Fibroblast of lung (primary cell): Measurements from ENCODE around the gene SPINDOC. TPM values are rescaled to one million over a fixed set of nuclear protein-coding genes. Genes with fewer than 3 reads are reported as not detected.
A peak's percentile ranks its signal among the peaks of the same experiment; 100 is the strongest.
"Not testable (repeated sequence)": the region's sequence is repeated elsewhere in the genome, so short reads cannot be mapped to it uniquely, and the experiment has no call there.

ENCODE experiments used
- DNase-seq, 2 donors: peaks; one replicate each; pipeline versions ENCODE4 v3.0.0 to v3.0.0-alpha.2; 2010; ENCODE audit warnings: low read depth in 2 of 2
- H2AFZ ChIP-seq: 2 replicates; pipeline ENCODE4 v1.5.1; 2012; ENCODE audit warnings: low read length, control low read depth, inconsistent platforms
- H3K27ac ChIP-seq: 2 replicates; pipeline ENCODE4 v1.5.1; 2011; ENCODE audit warnings: low read length, control low read depth; ENCODE audit not compliant: insufficient read depth
- H3K27me3 ChIP-seq: 2 replicates; pipeline ENCODE4 v1.5.1; 2011; ENCODE audit warnings: mild to moderate bottlenecking, low read length; ENCODE audit not compliant: control insufficient read depth, insufficient read depth
- H3K36me3 ChIP-seq: 2 replicates; pipeline ENCODE4 v1.5.1; 2011; ENCODE audit warnings: low read length; ENCODE audit not compliant: control insufficient read depth, insufficient read depth
- H3K4me1 ChIP-seq: 2 replicates; pipeline ENCODE4 v1.5.1; 2011; ENCODE audit warnings: low read length; ENCODE audit not compliant: control insufficient read depth, insufficient read depth; ENCODE audit errors: extremely low read depth
- H3K4me2 ChIP-seq: 2 replicates; pipeline ENCODE4 v1.5.1; 2011; ENCODE audit warnings: low read length, control low read depth; ENCODE audit not compliant: insufficient read depth; ENCODE audit errors: extremely low read depth
- H3K4me3 ChIP-seq, 4 experiments: fragments of 200-600 bp in 1 of 4; sonication (generic) in 1 of 4; replicated peaks in 1 of 4; 2 replicates each; pipeline ENCODE4 v1.5.1; 2011 to 2016; ENCODE audit warnings: low read length in 4 of 4, low read depth in 3 of 4, mild to moderate bottlenecking in 3 of 4, control low read depth in 2 of 4, inconsistent platforms in 1 of 4, mixed read lengths in 1 of 4; ENCODE audit not compliant: insufficient read depth in 1 of 4; ENCODE audit errors: control extremely low read depth in 1 of 4
- H3K79me2 ChIP-seq: 2 replicates; pipeline ENCODE4 v1.5.1; 2012; ENCODE audit warnings: mild to moderate bottlenecking, low read length, inconsistent platforms; ENCODE audit not compliant: control insufficient read depth, insufficient read depth
- H3K9ac ChIP-seq: 2 replicates; pipeline ENCODE4 v1.5.1; 2011; ENCODE audit warnings: mild to moderate bottlenecking, low read length, control low read depth; ENCODE audit not compliant: insufficient read depth
- H3K9me3 ChIP-seq: 2 replicates; pipeline ENCODE4 v1.5.1; 2012; ENCODE audit warnings: low read depth, low read length; ENCODE audit not compliant: control insufficient read depth, insufficient read depth
- H4K20me1 ChIP-seq: 2 replicates; pipeline ENCODE4 v1.5.1; 2011; ENCODE audit warnings: low read length; ENCODE audit not compliant: control insufficient read depth, insufficient read depth; ENCODE audit errors: extremely low read depth
- CTCF ChIP-seq, 2 donors: IDR thresholded peaks in 1 of 2; conservative IDR thresholded peaks in 1 of 2; 1 replicate in 1 of 2; 2 replicates in 1 of 2; pipeline ENCODE4 v1.5.1; 2011 to 2012; ENCODE audit warnings: low read length in 2 of 2, control low read depth in 1 of 2, inconsistent platforms in 1 of 2, low read depth in 1 of 2, mild to moderate bottlenecking in 1 of 2
- EZH2 ChIP-seq: IDR thresholded peaks from 2 replicates; pipeline ENCODE4 v1.5.1; 2012; ENCODE audit warnings: low read length, control low read depth, mild to moderate bottlenecking; ENCODE audit errors: missing control alignments
- polyA plus RNA-seq, 2 donors: library from polyadenylated mRNA; depleted of rRNA in 1 of 2; stranded (reverse) in 1 of 2; unstranded in 1 of 2; fragments of >200 nt; gene quantifications; 2 replicates each; pipeline ENCODE4 v1.2.1, GENCODE V29; 2011 to 2012; ENCODE audit warnings: missing spikeins in 1 of 2
- total RNA-seq: library from RNA; depleted of rRNA; stranded (reverse); fragments of >200 nt; gene quantifications from 2 replicates; pipeline ENCODE4 v1.2.1, GENCODE V29; 2014

The SPINDOC gene
- total and polyA plus RNA-seq, 2 donors (not counting 1 experiment from before 2014, with no cell fraction given), result 10.7 to 10.9 TPM

GRCh38 chr11:63802637-63803414 lies 10.4 kb upstream of the SPINDOC start:
- peak; percentile 30 to 61 for DNase-seq
- no peaks in the 10 kb centered on the region for H3K9me3 ChIP-seq
- no peak overlapping the region for H3K4me2 ChIP-seq
- no peak overlapping the region for H3K4me3 ChIP-seq
- H2AFZ ChIP-seq, result no peak overlapping the region
- H3K4me1 ChIP-seq, result peaks cover 4% of the 10 kb centered on the region
- no peak overlapping the region for H3K9ac ChIP-seq
- H3K27me3 ChIP-seq, result no peaks in the 10 kb centered on the region
- no peaks in the 10 kb centered on the region for H3K79me2 ChIP-seq
- no peaks in the 10 kb centered on the region for H3K36me3 ChIP-seq
- no peak for TF ChIP-seq EZH2
- no peak for TF ChIP-seq CTCF (conservative IDR thresholded peaks at IDR 0.05 in 1 of 2, IDR thresholded peaks at IDR 0.05 in 1 of 2; ENCODE audit: low read depth in 1 of 2, low read length in 2 of 2)
- no peak overlapping the region for H3K27ac ChIP-seq
- H4K20me1 ChIP-seq, result no peaks in the 10 kb centered on the region

GRCh38 chr11:63804259-63804658 lies 9.0 kb upstream of the SPINDOC start:
- H3K27me3 ChIP-seq, result no peaks in the 10 kb centered on the region
- no peak overlapping the region for H3K27ac ChIP-seq
- H4K20me1 ChIP-seq, result no peaks in the 10 kb centered on the region
- no peak overlapping the region for H2AFZ ChIP-seq
- TF ChIP-seq CTCF (conservative IDR thresholded peaks at IDR 0.05 in 1 of 2, IDR thresholded peaks at IDR 0.05 in 1 of 2; ENCODE audit: low read depth in 1 of 2, low read length in 2 of 2), result no peak
- no peak for TF ChIP-seq EZH2
- no peak for DNase-seq
- no peaks in the 10 kb centered on the region for H3K79me2 ChIP-seq
- no peaks in the 10 kb centered on the region for H3K36me3 ChIP-seq
- H3K4me1 ChIP-seq, result peaks cover 4% of the 10 kb centered on the region
- no peak overlapping the region for H3K9ac ChIP-seq
- H3K4me3 ChIP-seq, result no peak overlapping the region
- H3K4me2 ChIP-seq, result no peak overlapping the region
- no peaks in the 10 kb centered on the region for H3K9me3 ChIP-seq

- H3K9ac ChIP-seq, result no peak overlapping the region
- H3K36me3 ChIP-seq, result no peaks in the 10 kb centered on the region
- no peaks in the 10 kb centered on the region for H3K27me3 ChIP-seq
- no peak overlapping the region for H3K4me2 ChIP-seq
- H3K4me3 ChIP-seq, result no peak overlapping the region
- no peaks in the 10 kb centered on the region for H3K79me2 ChIP-seq
- no peaks in the 10 kb centered on the region for H4K20me1 ChIP-seq
- peaks cover 4% of the 10 kb centered on the region for H3K4me1 ChIP-seq
- H3K9me3 ChIP-seq, result no peaks in the 10 kb centered on the region
- no peak for TF ChIP-seq EZH2
- TF ChIP-seq CTCF (conservative IDR thresholded peaks at IDR 0.05 in 1 of 2, IDR thresholded peaks at IDR 0.05 in 1 of 2; ENCODE audit: low read depth in 1 of 2, low read length in 2 of 2), result no peak
- H3K27ac ChIP-seq, result no peak overlapping the region
- DNase-seq, result peak in 1 of 2 donors; percentile 7
- peak overlapping the region; percentile 34 for H2AFZ ChIP-seq
Observed at GRCh38 chr11:63805844-63806415, 7.3 kb upstream of the SPINDOC start.

GRCh38 chr11:63810383-63810782 lies 2.9 kb upstream of the SPINDOC start:
- not testable (repeated sequence) for H3K9me3 ChIP-seq

More at GRCh38 chr11:63810383-63810782, 2.9 kb upstream of the SPINDOC start:
- H3K27me3 ChIP-seq, H4K20me1 ChIP-seq, H3K27ac ChIP-seq, DNase-seq, H3K4me3 ChIP-seq, H2AFZ ChIP-seq, H3K4me2 ChIP-seq, H3K9ac ChIP-seq, H3K4me1 ChIP-seq, H3K36me3 ChIP-seq: not testable (repeated sequence)
- H3K79me2 ChIP-seq, result peaks cover 20% of the 10 kb centered on the region
